NCI-H146 treated with DMSO at 0.1 percent for 48 hours (cell line): ENCODE measurements around the gene PPP1R1A.

Experiments used
- DNase-seq: peaks from one replicate; lab custom pipeline; 2025; ENCODE audit not compliant: unreplicated experiment; lab: John Stamatoyannopoulos, UW

Gene PPP1R1A

GRCh38 chr12:54588110-54588889 lies at the start of gene PPP1R1A:
PPP1R1A (minus strand) TSS chr12:54588659; CDS start chr12:54588488, 171 bp downstream.
- no peak for DNase-seq

- DNase-seq: no peak
Observed at GRCh38 chr12:54634795-54635194, 46.3 kb upstream of the PPP1R1A start, which contains the start of gene LACRT. LACRT (minus strand) TSS chr12:54634895; CDS start chr12:54634841, 54 bp downstream.

GRCh38 chr12:54631988-54632728 lies 43.7 kb upstream of the PPP1R1A start:
- no peak for DNase-seq

- DNase-seq: no peak
Observed at GRCh38 chr12:54631551-54631950, 43.1 kb upstream of the PPP1R1A start.

GRCh38 chr12:54629925-54630324 lies 41.5 kb upstream of the PPP1R1A start:
- no peak for DNase-seq

- DNase-seq: no peak
Observed at GRCh38 chr12:54628186-54628846, 39.9 kb upstream of the PPP1R1A start.

- no peak for DNase-seq
Observed at GRCh38 chr12:54627304-54627703, 38.8 kb upstream of the PPP1R1A start.

- no peak for DNase-seq
Observed at GRCh38 chr12:54625598-54625997, 37.1 kb upstream of the PPP1R1A start.

- no peak for DNase-seq
Observed at GRCh38 chr12:54624315-54625279, 36.1 kb upstream of the PPP1R1A start.

GRCh38 chr12:54622463-54623183 lies 34.2 kb upstream of the PPP1R1A start:
- DNase-seq: no peak

GRCh38 chr12:54616933-54617680 lies 28.6 kb upstream of the PPP1R1A start:
- no peak for DNase-seq

GRCh38 chr12:54612225-54612750 lies 23.8 kb upstream of the PPP1R1A start:
- no peak for DNase-seq

- DNase-seq: no peak
Observed at GRCh38 chr12:54611715-54612149, 23.3 kb upstream of the PPP1R1A start.

- no peak for DNase-seq
Observed at GRCh38 chr12:54608769-54609168, 20.3 kb upstream of the PPP1R1A start.

- no peak for DNase-seq
Observed at GRCh38 chr12:54608156-54608555, 19.7 kb upstream of the PPP1R1A start.

GRCh38 chr12:54606556-54606955 lies 18.1 kb upstream of the PPP1R1A start:
- DNase-seq: no peak

- no peak for DNase-seq
Observed at GRCh38 chr12:54605138-54605970, 16.9 kb upstream of the PPP1R1A start.

GRCh38 chr12:54604436-54604835 lies 16.0 kb upstream of the PPP1R1A start:
- no peak for DNase-seq
